Measurements from ENCODE around the gene PBX2. TPM values are rescaled to one million over a fixed set of nuclear protein-coding genes. Genes with fewer than 3 reads are reported as not detected.
"Not testable (repeated sequence)": the region's sequence is repeated elsewhere in the genome, so short reads cannot be mapped to it uniquely, and the experiment has no call there.

PBX2 gene
- total RNA-seq, 1 donor: 35.4 TPM

- no peak overlapping the region for H3K4me3 ChIP-seq (ENCODE audit: low read depth, low read length)
- TF ChIP-seq CTCF (IDR thresholded peaks at IDR 0.05; ENCODE audit: insufficient read depth, low read depth, low read length): no peak
- no peak for DNase-seq (ENCODE audit: low read depth)
Measured at GRCh38 chr6:32149092-32149755, 40.8 kb downstream of the PBX2 start.

GRCh38 chr6:32148289-32149091 is 41.5 kb downstream of the PBX2 start:
- no peak overlapping the region for H3K4me3 ChIP-seq (ENCODE audit: low read depth, low read length)
- DNase-seq (ENCODE audit: low read depth): no peak
- TF ChIP-seq CTCF (IDR thresholded peaks at IDR 0.05; ENCODE audit: insufficient read depth, low read depth, low read length): no peak

GRCh38 chr6:32147401-32148132 is 42.4 kb downstream of the PBX2 start:
- TF ChIP-seq CTCF (IDR thresholded peaks at IDR 0.05; ENCODE audit: insufficient read depth, low read depth, low read length): no peak

GRCh38 chr6:32146687-32147086 is 43.3 kb downstream of the PBX2 start:
- DNase-seq (ENCODE audit: low read depth): no peak
- no peak overlapping the region for H3K4me3 ChIP-seq (ENCODE audit: low read depth, low read length)
- no peak for TF ChIP-seq CTCF (IDR thresholded peaks at IDR 0.05; ENCODE audit: insufficient read depth, low read depth, low read length)

More at GRCh38 chr6:32147401-32148132, 42.4 kb downstream of the PBX2 start:
- H3K4me3 ChIP-seq (ENCODE audit: low read depth, low read length): no peak overlapping the region
- DNase-seq (ENCODE audit: low read depth): no peak

DNA sequence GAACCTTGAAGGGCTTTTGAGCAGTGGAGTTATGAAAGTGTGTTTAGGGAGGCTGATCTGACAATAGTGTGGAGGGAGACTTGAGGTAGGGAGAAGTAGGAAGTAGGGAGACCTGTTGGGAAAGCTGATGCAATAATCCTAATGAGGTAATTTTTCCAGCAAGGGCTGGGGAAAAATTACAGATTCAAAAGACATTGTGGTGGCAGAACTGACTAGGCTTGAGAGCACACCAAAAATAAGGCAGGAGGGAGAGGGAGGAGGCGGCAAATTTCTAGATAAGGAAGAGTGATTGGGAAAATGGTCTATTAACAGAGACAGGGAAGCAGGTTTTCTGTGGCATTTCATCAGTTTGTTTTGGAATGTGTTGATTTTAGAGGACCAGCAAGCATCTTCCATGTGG is 43.7 kb downstream of the PBX2 start:
- H3K4me3 ChIP-seq (ENCODE audit: low read depth, low read length): no peak overlapping the region
- TF ChIP-seq CTCF (IDR thresholded peaks at IDR 0.05; ENCODE audit: insufficient read depth, low read depth, low read length): no peak
- no peak for DNase-seq (ENCODE audit: low read depth)

- DNase-seq (ENCODE audit: low read depth); H3K4me3 ChIP-seq (ENCODE audit: low read depth, low read length): not testable (repeated sequence)
Measured at GRCh38 chr6:32144238-32144637, 45.8 kb downstream of the PBX2 start.
